HCT116 (cell line): Measurements from ENCODE around the gene FRMPD4. TPM values are rescaled to one million over a fixed set of nuclear protein-coding genes. Genes with fewer than 3 reads are reported as not detected.
A peak's percentile ranks its signal among the peaks of the same experiment; 100 is the strongest.

Source experiments
- ATAC-seq: fragments of 200-7000 bp; cut with Tn5 transposase; 2 replicates; pipeline ENCODE4 v1.9.1; 2020; ENCODE audit warnings: mild to moderate bottlenecking, moderate library complexity
- BruUV-seq: library from RNA; stranded (reverse); fragments of 400-500 nt; replicated peaks from 2 replicates; lab custom pipeline; 2021; lab: Mats Ljungman, UMichigan
- CTCF ChIA-PET: fragments of 300-600 bp; sonication (Branson Sonifier 250); formaldehyde crosslinking; loops from one replicate; lab custom pipeline; 2021; ENCODE audit warnings: antibody characterized with exemption; lab: Charles Lee
- POLR2A ChIA-PET: fragments of 300-600, 350-600 bp; sonication (Branson Sonifier 250); formaldehyde crosslinking; loops from one replicate; lab custom pipeline; 2021; ENCODE audit warnings: antibody characterized with exemption; lab: Charles Lee
- RAD21 ChIA-PET, 2 experiments: fragments of 300-600 bp; sonication (Branson Sonifier 250); formaldehyde crosslinking; loops; one replicate each; lab custom pipeline; 2023; ENCODE audit warnings: low total read pairs in 2 of 2; ENCODE audit not compliant: uncharacterized antibody in 2 of 2, unreplicated experiment in 2 of 2, low non-redundant PET in 1 of 2; lab: Charles Lee
- DNase-seq: peaks from one replicate; pipeline ENCODE4 v3.0.0-alpha.2; 2010; ENCODE audit warnings: low read depth, low spot score
- H2AFZ ChIP-seq: fragments of 200-600 bp; shearing (Covaris generic), sonication (generic); 2 replicates; pipeline ENCODE4 v1.6.1; 2017; ENCODE audit warnings: low read depth, mixed run types, mixed read lengths, antibody characterized with exemption, low read length; ENCODE audit not compliant: poor library complexity, severe bottlenecking
- H3K27ac ChIP-seq: 2 replicates; pipeline ENCODE4 v1.5.1; 2012; ENCODE audit warnings: low read depth, low read length
- H3K27me3 ChIP-seq: fragments of 200-600 bp; sonication (generic); 2 replicates; pipeline ENCODE4 v1.6.1; 2016; ENCODE audit warnings: mixed run types, low read length, mixed read lengths; ENCODE audit not compliant: insufficient read depth
- H3K36me3 ChIP-seq, 2 experiments: fragments of 200-500 bp in 1 of 2; fragments of 200-600 bp in 1 of 2; sonication (Bioruptor generic) in 1 of 2; sonication (generic) in 1 of 2; 2 replicates each; pipeline versions ENCODE4 v1.5.1 to v1.6.1; 2014 to 2016; ENCODE audit warnings: low read length in 2 of 2, inconsistent platforms in 1 of 2, mixed read lengths in 1 of 2, mixed run types in 1 of 2; ENCODE audit not compliant: insufficient read depth in 2 of 2, control insufficient read depth in 1 of 2
- H3K4me1 ChIP-seq, 2 experiments: fragments of 200-600 bp in 1 of 2; sonication (generic) in 1 of 2; 2 replicates each; pipeline versions ENCODE4 v1.5.1 to v1.6.1; 2012 to 2017; ENCODE audit warnings: low read length in 2 of 2, inconsistent platforms in 1 of 2, mild to moderate bottlenecking in 1 of 2, mixed read lengths in 1 of 2, mixed run types in 1 of 2, moderate library complexity in 1 of 2; ENCODE audit not compliant: insufficient read depth in 2 of 2, control insufficient read depth in 1 of 2
- H3K4me2 ChIP-seq: fragments of 200-600 bp; sonication (generic); 2 replicates; pipeline ENCODE4 v1.6.1; 2017; ENCODE audit warnings: mixed run types, low read length, mixed read lengths
- H3K4me3 ChIP-seq, 2 experiments: fragments of 200-600 bp in 1 of 2; sonication (generic) in 1 of 2; replicated peaks in 1 of 2; 2 replicates each; pipeline ENCODE4 v1.5.1; 2011 to 2016; ENCODE audit warnings: low read length in 2 of 2, control low read depth in 1 of 2, low read depth in 1 of 2, mild to moderate bottlenecking in 1 of 2, mixed read lengths in 1 of 2, mixed run types in 1 of 2
- H3K79me2 ChIP-seq: fragments of 200-600 bp; sonication (generic); 2 replicates; pipeline ENCODE4 v1.6.1; 2017; ENCODE audit warnings: mild to moderate bottlenecking, mixed run types, low read length, moderate library complexity, mixed read lengths; ENCODE audit not compliant: insufficient read depth
- H3K9ac ChIP-seq: fragments of 200-600 bp; sonication (generic); 2 replicates; pipeline ENCODE4 v1.6.1; 2016; ENCODE audit warnings: low read length, mixed read lengths
- H3K9me2 ChIP-seq: fragments of 200-600 bp; sonication (generic), shearing (Covaris generic); 2 replicates; pipeline ENCODE4 v1.6.1; 2017; ENCODE audit warnings: mixed run types, mild to moderate bottlenecking, moderate library complexity; ENCODE audit not compliant: insufficient read depth
- H3K9me3 ChIP-seq, 2 experiments: fragments of 200-500 bp in 1 of 2; fragments of 200-600 bp in 1 of 2; sonication (Bioruptor generic) in 1 of 2; sonication (generic) in 1 of 2; 2 replicates each; pipeline ENCODE4 v1.6.1; 2014 to 2017; ENCODE audit warnings: low read length in 2 of 2, mixed read lengths in 2 of 2, inconsistent platforms in 1 of 2, low read depth in 1 of 2, mild to moderate bottlenecking in 1 of 2, mixed run types in 1 of 2, moderate library complexity in 1 of 2; ENCODE audit not compliant: control insufficient read depth in 1 of 2, insufficient read depth in 1 of 2
- H4K20me1 ChIP-seq: fragments of 200-600 bp; sonication (generic), shearing (Covaris generic); 2 replicates; pipeline ENCODE4 v1.6.1; 2017; ENCODE audit warnings: mixed run types, mild to moderate bottlenecking, moderate library complexity; ENCODE audit not compliant: insufficient read depth
- CBX3 ChIP-seq: IDR thresholded peaks from 2 replicates; pipeline ENCODE4 v1.6.1; 2012; ENCODE audit warnings: low read depth
- EZH2phosphoT487 ChIP-seq: fragments of 200-600 bp; IDR thresholded peaks from 2 replicates; pipeline ENCODE4 v1.6.1; 2018; ENCODE audit warnings: antibody characterized with exemption, borderline replicate concordance
- TCF7L2 ChIP-seq: IDR thresholded peaks from 2 replicates; pipeline ENCODE4 v1.7.0; 2011; ENCODE audit warnings: borderline replicate concordance, inconsistent platforms; ENCODE audit not compliant: insufficient read depth, insufficient read length; ENCODE audit errors: extremely low read depth
- intact Hi-C: fragments of 100-400 bp; cut with micrococcal nuclease; formaldehyde crosslinking; loops from 2 replicates; pipeline ENCODE4 v1.10.0; 2022
- total RNA-seq: library from RNA; stranded (reverse); gene quantifications from one replicate; pipeline ENCODE4 v1.2.1, GENCODE V29; 2021; ENCODE audit not compliant: unreplicated experiment
- TF ChIP-seq, protein P1 (sequence below): IDR thresholded peaks from 2 replicates; pipeline ENCODE4 v1.6.1; 2012; ENCODE audit warnings: low read depth

Gene FRMPD4
- total RNA-seq, 1 experiment from 2014 or later, result not detected

DNA sequence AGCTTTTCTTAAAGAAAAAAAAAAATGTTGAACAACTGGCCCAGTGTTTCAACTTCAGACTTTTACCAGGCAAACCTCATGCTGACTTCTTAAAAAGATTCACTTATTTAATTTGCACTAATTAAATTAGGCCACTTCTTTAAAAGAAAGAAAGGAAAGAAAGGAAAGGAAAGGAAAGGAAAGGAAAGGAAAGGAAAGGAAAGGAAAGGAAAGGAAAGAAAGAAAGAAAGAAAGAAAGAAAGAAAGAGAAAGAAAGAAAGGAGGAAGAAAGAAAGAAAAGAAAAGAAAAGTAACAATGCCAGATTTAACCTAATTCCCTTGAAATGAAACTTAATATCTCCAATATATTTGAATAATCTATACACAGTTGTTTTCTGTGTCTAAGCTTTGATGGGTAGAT, 581.6 kb downstream of the FRMPD4 start:
- Histone ChIP-seq H3K9ac (no peak overlapping the region), H3K27me3 (no peaks in the 10 kb centered on the region), H3K9me2 (no peaks in the 10 kb centered on the region), H3K36me3 (no peaks in the 10 kb centered on the region), H3K4me1 (no peaks in the 10 kb centered on the region), H3K27ac (no peak overlapping the region), H3K79me2 (no peaks in the 10 kb centered on the region), H2AFZ (no peak overlapping the region), H3K4me2 (no peak overlapping the region), H3K4me3 (no peak overlapping the region), H3K9me3 (no peaks in the 10 kb centered on the region), H4K20me1 (no peaks in the 10 kb centered on the region)
- TF ChIP-seq TCF7L2 (no peak), EZH2phosphoT487 (no peak), CBX3 (no peak)
- POLR2A ChIA-PET, result no interaction called here
- intact Hi-C loops, result no loop called here
- RAD21 ChIA-PET, result no interaction called here
- BruUV-seq, result no TSS peak
- CTCF ChIA-PET, result no interaction called here
- no peak for DNase-seq
- no peak for ATAC-seq

DNA sequence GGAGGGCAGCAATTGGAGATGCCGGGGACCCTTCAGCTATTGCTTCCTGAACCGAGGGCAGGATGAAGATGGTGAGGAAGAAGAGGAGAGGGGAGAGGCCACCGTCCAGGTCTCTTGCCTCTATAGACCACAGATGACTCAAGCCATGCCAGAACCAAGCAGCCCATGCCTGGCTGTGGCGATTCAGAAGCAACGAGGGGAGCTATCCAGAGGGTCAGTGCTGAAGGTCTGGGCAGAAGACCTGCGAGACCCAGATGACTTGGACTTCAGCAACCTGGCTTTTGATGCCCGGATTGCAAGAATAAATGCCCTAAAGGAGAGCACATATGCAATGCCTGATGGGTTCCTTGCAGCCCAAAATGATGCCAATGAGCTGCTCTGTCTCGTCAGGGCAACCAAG, 582.8 kb downstream of the FRMPD4 start:
- TF ChIP-seq EZH2phosphoT487, result no peak
- TF ChIP-seq, protein P1, sequence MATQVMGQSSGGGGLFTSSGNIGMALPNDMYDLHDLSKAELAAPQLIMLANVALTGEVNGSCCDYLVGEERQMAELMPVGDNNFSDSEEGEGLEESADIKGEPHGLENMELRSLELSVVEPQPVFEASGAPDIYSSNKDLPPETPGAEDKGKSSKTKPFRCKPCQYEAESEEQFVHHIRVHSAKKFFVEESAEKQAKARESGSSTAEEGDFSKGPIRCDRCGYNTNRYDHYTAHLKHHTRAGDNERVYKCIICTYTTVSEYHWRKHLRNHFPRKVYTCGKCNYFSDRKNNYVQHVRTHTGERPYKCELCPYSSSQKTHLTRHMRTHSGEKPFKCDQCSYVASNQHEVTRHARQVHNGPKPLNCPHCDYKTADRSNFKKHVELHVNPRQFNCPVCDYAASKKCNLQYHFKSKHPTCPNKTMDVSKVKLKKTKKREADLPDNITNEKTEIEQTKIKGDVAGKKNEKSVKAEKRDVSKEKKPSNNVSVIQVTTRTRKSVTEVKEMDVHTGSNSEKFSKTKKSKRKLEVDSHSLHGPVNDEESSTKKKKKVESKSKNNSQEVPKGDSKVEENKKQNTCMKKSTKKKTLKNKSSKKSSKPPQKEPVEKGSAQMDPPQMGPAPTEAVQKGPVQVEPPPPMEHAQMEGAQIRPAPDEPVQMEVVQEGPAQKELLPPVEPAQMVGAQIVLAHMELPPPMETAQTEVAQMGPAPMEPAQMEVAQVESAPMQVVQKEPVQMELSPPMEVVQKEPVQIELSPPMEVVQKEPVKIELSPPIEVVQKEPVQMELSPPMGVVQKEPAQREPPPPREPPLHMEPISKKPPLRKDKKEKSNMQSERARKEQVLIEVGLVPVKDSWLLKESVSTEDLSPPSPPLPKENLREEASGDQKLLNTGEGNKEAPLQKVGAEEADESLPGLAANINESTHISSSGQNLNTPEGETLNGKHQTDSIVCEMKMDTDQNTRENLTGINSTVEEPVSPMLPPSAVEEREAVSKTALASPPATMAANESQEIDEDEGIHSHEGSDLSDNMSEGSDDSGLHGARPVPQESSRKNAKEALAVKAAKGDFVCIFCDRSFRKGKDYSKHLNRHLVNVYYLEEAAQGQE, result peak; percentile 47
- intact Hi-C loops, result no loop called here
- Histone ChIP-seq H3K4me3 (no peak overlapping the region), H3K36me3 (no peaks in the 10 kb centered on the region), H3K79me2 (no peaks in the 10 kb centered on the region), H3K4me2 (no peak overlapping the region), H3K9ac (no peak overlapping the region), H3K4me1 (no peaks in the 10 kb centered on the region), H3K9me2 (no peaks in the 10 kb centered on the region), H3K9me3 (no peaks in the 10 kb centered on the region), H3K27me3 (0 out of 2 replicates have a peak, but pooled peaks cover 5% of the 10 kb centered on the region), H4K20me1 (no peaks in the 10 kb centered on the region), H3K27ac (no peak overlapping the region), H2AFZ (no peak overlapping the region)
- ATAC-seq (no peak), DNase-seq (no peak)
- ChIA-PET RAD21 (no interaction called here), CTCF (no interaction called here), POLR2A (no interaction called here)
- no TSS peak for BruUV-seq
